Tibial artery (tissue), 4 donors: ENCODE data around the gene SLC22A1.
"Not testable (repeated sequence)": the region's sequence is repeated elsewhere in the genome, so short reads cannot be mapped to it uniquely, and the experiment has no call there.

Experiments
- DNase-seq, 2 donors: peaks; one replicate each; pipeline ENCODE4 v3.0.0-alpha.2; 2019
- H3K27ac ChIP-seq, 2 donors: fragments of 200-600 bp; sonication (generic) in 1 of 2; 1 replicate in 1 of 2; 2 replicates in 1 of 2; pipeline ENCODE4 v1.5.1; 2018 to 2019; ENCODE audit warnings: mild to moderate bottlenecking in 1 of 2
- H3K27me3 ChIP-seq, 2 donors: fragments of 200-600 bp; sonication (generic) in 1 of 2; one replicate each; pipeline versions ENCODE4 v1.5.1 to v1.6.0; 2016 to 2019
- H3K36me3 ChIP-seq, 3 donors: fragments of 200-600 bp; sonication (generic) in 2 of 3; one replicate each; pipeline ENCODE4 v1.5.1; 2016 to 2019; ENCODE audit warnings: mild to moderate bottlenecking in 2 of 3
- H3K4me1 ChIP-seq, 4 donors: fragments of 200-600 bp; sonication (generic) in 2 of 4; 1 replicate in 3 of 4; 2 replicates in 1 of 4; pipeline ENCODE4 v1.5.1; 2016 to 2019
- H3K4me3 ChIP-seq, 2 donors: fragments of 200-600 bp; sonication (generic) in 1 of 2; 1 replicate in 1 of 2; 2 replicates in 1 of 2; pipeline ENCODE4 v1.5.1; 2018 to 2019; ENCODE audit warnings: mild to moderate bottlenecking in 2 of 2
- H3K9me3 ChIP-seq, 3 donors: fragments of 200-600 bp; sonication (generic) in 1 of 3; one replicate each; pipeline ENCODE4 v1.5.1; 2016 to 2019
- CTCF ChIP-seq, 2 experiments: fragments of 200-600 bp in 1 of 2; fragments of 450-650 bp in 1 of 2; IDR thresholded peaks; one replicate each; pipeline ENCODE4 v1.5.1; 2017 to 2019; ENCODE audit warnings: antibody characterized with exemption in 2 of 2, mild to moderate bottlenecking in 1 of 2, moderate library complexity in 1 of 2
- intact Hi-C: fragments of 100-400 bp; cut with DNase I; formaldehyde crosslinking; loops from one replicate; pipeline ENCODE4 v1.15.0; 2023; ENCODE audit warnings: low total_unique reads

The SLC22A1 gene

GRCh38 chr6:160137989-160138835, 16.6 kb downstream of the SLC22A1 start:
- H3K4me1 ChIP-seq, result peaks cover 0 to 51% (median 31%) of the 10 kb centered on the region in 4 donors
- peak overlapping the region; percentile 87 to 95 for H3K27ac ChIP-seq
- H3K9me3 ChIP-seq, result no peaks in the 10 kb centered on the region
- H3K36me3 ChIP-seq, result peaks cover 0 to 7% (median 0%) of the 10 kb centered on the region in 3 donors
- intact Hi-C loops, result loop anchor here (10.0 kb wide), 1 partner anchor 187 kb away; no protein-coding TSS in a partner anchor
- TF ChIP-seq CTCF (IDR thresholded peaks at IDR 0.05), result peak; percentile 74 to 82
- H3K4me3 ChIP-seq, result no peak overlapping the region
- H3K27me3 ChIP-seq, result no peaks in the 10 kb centered on the region
- peak; percentile 44 to 74 for DNase-seq

GRCh38 chr6:160138839-160139419, 17.3 kb downstream of the SLC22A1 start:
- intact Hi-C loops, result loop anchor here (10.0 kb wide), 1 partner anchor 186 kb away; no protein-coding TSS in a partner anchor
- no peak for TF ChIP-seq CTCF (IDR thresholded peaks at IDR 0.05)
- H3K27me3 ChIP-seq, result no peaks in the 10 kb centered on the region
- H3K4me1 ChIP-seq, result peaks cover 0 to 48% (median 31%) of the 10 kb centered on the region in 4 donors
- H3K36me3 ChIP-seq, result peaks cover 0 to 7% (median 0%) of the 10 kb centered on the region in 3 donors
- DNase-seq, result no peak
- H3K9me3 ChIP-seq, result no peaks in the 10 kb centered on the region
- H3K27ac ChIP-seq, result peak overlapping the region; percentile 87 to 95
- no peak overlapping the region for H3K4me3 ChIP-seq

- Histone ChIP-seq H3K9me3 (no peaks in the 10 kb centered on the region), H3K27me3 (no peaks in the 10 kb centered on the region), H3K36me3 (peaks cover 0 to 7% (median 0%) of the 10 kb centered on the region in 3 donors), H3K4me3 (no peak overlapping the region), H3K4me1 (peaks cover 0 to 48% (median 31%) of the 10 kb centered on the region in 4 donors), H3K27ac (peak overlapping the region; percentile 87 to 95)
- intact Hi-C loops, result loop anchor here (10.0 kb wide), 1 partner anchor 185 kb away; no protein-coding TSS in a partner anchor
- no peak for DNase-seq
- TF ChIP-seq CTCF (IDR thresholded peaks at IDR 0.05), result no peak
These were observed 17.8 kb downstream of the SLC22A1 start for GRCh38 chr6:160139420-160139851.

GRCh38 chr6:160140493-160140892, 18.9 kb downstream of the SLC22A1 start:
- H3K27me3 ChIP-seq, H3K36me3 ChIP-seq, intact Hi-C loops, H3K9me3 ChIP-seq, DNase-seq: not testable (repeated sequence)
- Histone ChIP-seq H3K4me3 (peak overlapping the region in 1 of 2 donors; percentile 28), H3K4me1 (peaks cover 0 to 56% (median 31%) of the 10 kb centered on the region in 4 donors), H3K27ac (peak overlapping the region; percentile 87 to 95)

GRCh38 chr6:160141001-160141726, 19.5 kb downstream of the SLC22A1 start:
- no peak for TF ChIP-seq CTCF (IDR thresholded peaks at IDR 0.05)
- intact Hi-C loops, result no loop called here
- Histone ChIP-seq H3K27me3 (no peaks in the 10 kb centered on the region), H3K27ac (peak overlapping the region; percentile 87 to 95), H3K4me3 (peak overlapping the region; percentile 7 to 28), H3K9me3 (no peaks in the 10 kb centered on the region), H3K36me3 (peaks cover 0 to 6% (median 0%) of the 10 kb centered on the region in 3 donors), H3K4me1 (peaks cover 0 to 62% (median 31%) of the 10 kb centered on the region in 4 donors)
- no peak for DNase-seq
